Vagina (tissue), 2 donors: ENCODE data around the gene DDX20.

Experiments used
- POLR2A ChIP-seq, 2 donors: fragments of 450-650 bp; IDR thresholded peaks; one replicate each; pipeline ENCODE4 v1.6.1; 2017; ENCODE audit warnings: antibody characterized with exemption in 2 of 2, mild to moderate bottlenecking in 2 of 2, moderate library complexity in 2 of 2
- TF ChIP-seq, protein P1 (sequence below), 3 experiments: fragments of 450-650 bp in 2 of 3; fragments of 200-600 bp in 1 of 3; sonication (generic) in 1 of 3; IDR thresholded peaks; one replicate each; pipeline ENCODE4 v1.5.1; 2017 to 2019; ENCODE audit warnings: antibody characterized with exemption in 3 of 3, mild to moderate bottlenecking in 2 of 3, moderate library complexity in 2 of 3

- TF ChIP-seq, protein P1, sequence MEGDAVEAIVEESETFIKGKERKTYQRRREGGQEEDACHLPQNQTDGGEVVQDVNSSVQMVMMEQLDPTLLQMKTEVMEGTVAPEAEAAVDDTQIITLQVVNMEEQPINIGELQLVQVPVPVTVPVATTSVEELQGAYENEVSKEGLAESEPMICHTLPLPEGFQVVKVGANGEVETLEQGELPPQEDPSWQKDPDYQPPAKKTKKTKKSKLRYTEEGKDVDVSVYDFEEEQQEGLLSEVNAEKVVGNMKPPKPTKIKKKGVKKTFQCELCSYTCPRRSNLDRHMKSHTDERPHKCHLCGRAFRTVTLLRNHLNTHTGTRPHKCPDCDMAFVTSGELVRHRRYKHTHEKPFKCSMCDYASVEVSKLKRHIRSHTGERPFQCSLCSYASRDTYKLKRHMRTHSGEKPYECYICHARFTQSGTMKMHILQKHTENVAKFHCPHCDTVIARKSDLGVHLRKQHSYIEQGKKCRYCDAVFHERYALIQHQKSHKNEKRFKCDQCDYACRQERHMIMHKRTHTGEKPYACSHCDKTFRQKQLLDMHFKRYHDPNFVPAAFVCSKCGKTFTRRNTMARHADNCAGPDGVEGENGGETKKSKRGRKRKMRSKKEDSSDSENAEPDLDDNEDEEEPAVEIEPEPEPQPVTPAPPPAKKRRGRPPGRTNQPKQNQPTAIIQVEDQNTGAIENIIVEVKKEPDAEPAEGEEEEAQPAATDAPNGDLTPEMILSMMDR (IDR thresholded peaks at IDR 0.05), result no peak
- TF ChIP-seq POLR2A (IDR thresholded peaks at IDR 0.05), result no peak
Observed at GRCh38 chr1:111793923-111794322, 38.2 kb downstream of the DDX20 start.
